Stimulated activated CD4-positive, alpha-beta T cell treated with anti-CD3 and anti-CD28 coated beads, Interleukin-12 subunit alpha, Interleukin-12 subunit beta, amount 100 ng/mL, for 24 hours (primary cell): ENCODE results near the gene P4HA3.
"Not testable (repeated sequence)": the region's sequence is repeated elsewhere in the genome, so short reads cannot be mapped to it uniquely, and the experiment has no call there.

Experiments used
- DNase-seq, 2 experiments: peaks; one replicate each; pipeline ENCODE4 v3.0.0-alpha.2; 2020; ENCODE audit warnings: low read depth in 2 of 2

The P4HA3 gene

DNA sequence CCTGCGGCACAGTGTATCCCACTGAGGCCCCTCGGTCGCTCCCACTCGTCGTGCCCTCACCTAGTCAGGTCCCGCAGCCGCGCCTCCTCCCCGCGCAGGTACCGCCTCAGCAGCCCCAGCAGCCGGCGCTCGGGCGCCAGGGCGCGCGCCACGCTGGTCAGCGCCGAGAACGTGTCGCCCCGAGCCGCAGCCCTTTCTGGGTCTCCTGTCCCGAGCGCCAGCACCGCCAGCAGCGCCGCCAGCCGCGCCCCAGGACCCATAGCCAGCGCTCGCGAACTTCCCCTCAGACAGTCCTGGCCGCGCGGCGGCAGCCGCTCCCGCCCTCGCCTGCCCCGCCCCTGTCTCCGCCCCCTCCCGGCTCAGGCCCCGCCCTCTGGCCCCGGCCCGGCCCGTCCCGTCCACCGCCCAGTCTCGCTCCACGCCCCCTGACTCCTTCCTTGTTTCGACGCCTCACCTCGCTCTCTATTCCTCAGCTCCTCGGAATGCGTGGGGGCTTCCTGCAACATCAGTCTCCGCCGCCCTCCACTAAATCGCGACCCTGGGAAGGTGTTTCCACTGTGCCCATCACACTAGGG is at the start of gene P4HA3:
Gene P4HA3 (minus strand): TSS at position 289 of the 575 bp plus-strand sequence. CDS start 29 bp downstream, at position 260.
- DNase-seq, result peak; percentile 28 to 64

DNA sequence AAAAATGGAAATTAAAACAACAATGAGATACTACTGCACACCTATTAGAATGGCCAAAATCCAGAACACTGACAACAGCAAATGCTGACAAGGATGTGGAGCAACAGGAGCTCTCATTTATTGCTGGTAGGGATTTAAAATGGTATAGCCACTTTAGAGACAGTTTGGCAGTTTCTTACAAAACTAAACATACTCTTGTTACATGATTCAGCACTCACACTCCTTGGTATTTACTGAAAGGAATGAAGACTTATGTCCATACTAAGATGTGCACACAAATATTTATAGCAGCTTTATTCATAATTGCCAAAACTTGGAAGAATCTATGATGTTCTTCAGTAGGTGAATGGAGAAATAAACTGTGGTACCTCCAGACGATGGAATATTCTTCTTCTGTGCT is 46.0 kb upstream of the P4HA3 start:
- DNase-seq, result no peak

DNA sequence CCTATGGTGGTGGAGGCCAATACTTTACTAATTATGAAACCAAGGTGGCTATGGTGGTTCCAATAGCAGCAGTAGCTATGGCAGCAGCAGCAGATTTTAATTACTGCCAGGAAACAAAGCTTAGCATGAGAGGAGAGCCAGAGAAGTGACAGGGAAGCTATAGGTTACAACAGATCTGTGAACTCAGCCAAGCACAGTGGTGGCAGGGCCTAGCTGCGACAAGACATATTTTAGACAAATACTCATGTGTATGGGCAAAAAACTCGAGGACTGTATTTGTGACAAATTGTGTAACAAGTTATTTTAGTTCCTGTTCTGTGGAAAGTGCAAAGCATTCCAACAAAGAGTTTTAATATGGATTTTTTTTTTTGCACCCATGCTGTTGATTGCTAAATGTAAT is 44.2 kb upstream of the P4HA3 start:
- DNase-seq, result no peak

DNA sequence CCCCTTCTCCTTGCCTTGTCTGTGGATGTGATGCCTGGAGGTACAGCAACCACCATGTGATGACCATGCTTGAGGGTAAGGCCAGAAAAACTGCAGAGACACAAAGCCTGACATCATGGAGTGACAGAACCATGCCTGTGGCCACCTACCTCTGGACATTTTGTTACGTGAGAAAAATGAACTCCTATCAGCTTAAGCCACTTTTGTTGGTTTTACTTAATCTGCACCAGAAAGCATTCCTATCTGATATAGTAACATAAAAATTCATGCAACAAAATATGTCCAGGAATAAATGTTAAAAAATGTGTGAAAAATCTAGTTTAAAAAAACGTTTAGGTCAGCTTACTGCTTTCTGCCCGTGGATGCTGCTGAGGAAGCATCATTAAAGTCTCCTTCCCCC is 42.6 kb upstream of the P4HA3 start:
- DNase-seq, result no peak

DNA sequence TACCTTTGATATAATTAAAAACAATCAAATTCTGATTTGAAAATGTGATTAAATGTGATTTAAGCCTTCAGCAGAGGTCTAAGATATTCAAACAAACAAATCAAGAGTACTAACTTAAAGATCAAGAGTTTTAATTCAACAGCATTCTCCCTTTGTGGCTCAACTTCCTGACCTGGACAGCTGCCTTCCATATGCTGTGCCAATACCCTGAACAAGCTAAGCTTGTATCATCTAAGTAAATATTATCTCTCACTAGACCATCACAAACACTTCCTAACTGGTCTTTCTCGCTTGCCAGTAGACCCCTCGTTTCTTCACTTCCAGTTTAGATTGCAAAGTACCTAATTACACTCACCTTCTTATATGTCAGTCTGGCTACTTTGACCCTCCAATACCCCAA is 35.9 kb upstream of the P4HA3 start:
- DNase-seq, result no peak

DNA sequence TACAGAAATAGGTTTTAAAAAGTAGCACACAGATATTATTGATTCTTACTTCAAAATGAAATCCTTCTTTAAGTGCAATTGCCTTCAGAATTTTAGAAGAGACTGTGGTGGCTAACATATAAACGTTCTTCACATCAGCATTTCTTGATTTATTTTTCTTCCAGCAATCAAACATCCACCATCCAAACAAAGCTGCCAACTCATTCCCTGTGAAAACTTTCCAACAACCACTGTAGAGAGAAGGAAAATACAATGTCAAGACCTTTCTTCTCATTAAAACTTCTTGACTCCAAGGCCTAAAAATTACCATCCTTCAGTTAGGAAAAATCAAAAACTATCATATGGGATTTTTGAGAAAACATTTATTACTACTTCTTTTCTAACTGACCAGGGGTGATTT is 34.0 kb upstream of the P4HA3 start:
- DNase-seq, result no peak

DNA sequence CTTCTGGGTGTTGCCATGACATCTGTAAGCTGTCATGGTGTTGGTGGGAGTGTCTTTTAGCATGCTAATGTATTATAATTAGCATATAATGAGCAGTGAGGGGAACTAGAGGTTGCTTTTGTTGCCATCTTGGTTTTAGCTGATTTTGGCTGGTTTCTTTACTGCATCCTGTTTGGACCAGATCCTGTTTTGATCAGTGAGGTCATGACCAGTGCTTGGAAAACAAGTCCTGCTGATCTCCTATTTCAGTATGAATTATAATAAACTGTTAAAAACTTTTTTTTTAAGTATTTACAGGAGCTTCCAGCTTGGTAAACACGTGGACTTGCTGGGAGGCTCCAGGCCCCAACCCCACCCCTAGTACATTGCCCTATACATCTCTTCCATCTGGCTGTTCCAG is 30.5 kb upstream of the P4HA3 start:
- no peak for DNase-seq

DNA sequence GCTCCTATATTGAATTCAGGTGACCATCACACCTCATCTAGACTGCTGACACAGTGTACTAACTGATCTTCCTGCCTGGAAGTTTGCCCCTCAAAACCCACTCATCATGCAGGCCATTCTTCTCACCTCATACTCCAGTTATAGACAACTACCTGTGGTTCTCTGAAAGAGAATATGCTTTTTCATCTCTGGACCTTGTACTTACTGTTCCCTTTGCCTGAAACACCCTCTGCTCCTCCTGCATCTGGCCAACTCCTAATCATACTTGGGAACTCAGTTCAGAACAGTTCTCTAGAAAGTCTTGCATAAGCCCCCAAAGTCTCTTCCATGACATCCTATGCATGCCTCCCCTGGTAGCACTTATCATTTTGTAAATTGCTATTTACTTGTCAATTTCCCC is 28.2 kb upstream of the P4HA3 start:
- no peak for DNase-seq

DNA sequence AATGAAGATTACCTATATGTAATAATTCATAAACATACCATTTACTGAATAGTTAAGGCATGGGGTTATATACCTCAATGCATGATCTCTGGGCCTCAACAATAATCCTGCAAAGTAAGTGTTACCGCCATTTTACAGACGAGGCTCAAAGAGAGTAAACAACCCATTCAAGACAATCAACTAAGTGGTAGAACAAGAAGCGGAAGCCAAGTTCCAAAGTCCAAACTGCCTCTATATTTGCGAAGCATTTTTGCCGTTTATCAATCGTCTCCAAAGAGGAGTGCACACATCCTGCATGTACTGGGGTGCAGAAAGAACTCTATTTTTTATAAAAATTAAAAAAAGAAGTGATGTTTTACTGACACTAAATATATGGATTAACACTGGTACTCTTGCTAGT is 27.5 kb upstream of the P4HA3 start:
- DNase-seq, result no peak

DNA sequence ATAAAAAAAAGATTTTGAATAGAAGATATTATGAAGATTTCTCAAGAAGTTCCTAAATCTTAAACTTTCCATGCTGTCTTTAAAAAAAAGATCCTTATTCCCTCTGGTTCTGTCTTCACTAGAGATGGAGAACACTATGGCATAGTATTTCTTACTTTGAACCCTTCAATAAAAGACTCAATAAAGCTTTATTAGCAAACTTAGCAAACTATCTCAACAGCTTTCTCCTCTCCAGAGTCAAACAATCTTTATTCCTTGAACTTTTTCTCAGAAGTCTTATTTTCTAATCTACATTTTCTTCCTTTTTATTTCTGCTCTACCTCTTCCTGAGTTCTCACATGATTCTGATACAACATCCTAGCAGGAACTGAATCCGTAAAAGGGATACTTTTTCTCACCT is 21.8 kb upstream of the P4HA3 start:
- DNase-seq, result no peak

DNA sequence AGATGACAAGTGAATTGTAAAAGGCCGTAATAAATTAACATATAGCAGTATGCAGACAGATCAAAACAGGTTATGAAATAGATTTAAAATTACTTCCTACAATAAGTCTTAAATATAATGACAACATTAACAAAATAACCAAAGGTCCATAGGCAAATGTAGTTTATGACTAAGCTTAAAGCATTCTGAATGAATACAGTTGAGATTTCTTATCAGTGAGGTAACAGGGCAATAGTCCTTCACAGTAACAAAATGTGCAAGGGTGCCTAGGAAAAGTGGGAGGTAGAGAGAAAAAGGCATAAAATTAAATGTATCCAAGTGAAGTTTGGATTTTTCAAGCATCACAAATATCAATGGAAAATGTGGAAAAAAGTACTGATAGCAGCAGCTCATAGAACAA is 20.9 kb upstream of the P4HA3 start:
- no peak for DNase-seq

DNA sequence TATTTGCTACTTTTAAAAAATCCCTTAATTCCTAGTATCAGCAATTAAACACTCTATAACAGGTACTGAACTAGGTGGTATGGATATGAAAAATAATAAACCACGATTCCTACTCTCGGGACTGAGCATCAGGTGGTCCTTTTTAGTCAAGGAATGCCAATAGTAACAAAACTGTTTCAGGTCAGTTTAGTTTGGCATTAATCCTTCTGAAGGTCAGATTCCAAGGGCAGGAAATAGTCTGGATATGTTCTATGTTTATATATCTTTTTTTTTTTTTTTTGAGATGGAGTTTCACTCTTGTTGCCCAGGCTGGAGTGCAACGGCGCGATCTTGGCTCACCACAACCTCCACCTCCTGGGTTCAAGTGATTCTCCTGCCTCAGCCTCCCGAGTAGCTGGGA is 19.6 kb upstream of the P4HA3 start:
- not testable (repeated sequence) for DNase-seq

DNA sequence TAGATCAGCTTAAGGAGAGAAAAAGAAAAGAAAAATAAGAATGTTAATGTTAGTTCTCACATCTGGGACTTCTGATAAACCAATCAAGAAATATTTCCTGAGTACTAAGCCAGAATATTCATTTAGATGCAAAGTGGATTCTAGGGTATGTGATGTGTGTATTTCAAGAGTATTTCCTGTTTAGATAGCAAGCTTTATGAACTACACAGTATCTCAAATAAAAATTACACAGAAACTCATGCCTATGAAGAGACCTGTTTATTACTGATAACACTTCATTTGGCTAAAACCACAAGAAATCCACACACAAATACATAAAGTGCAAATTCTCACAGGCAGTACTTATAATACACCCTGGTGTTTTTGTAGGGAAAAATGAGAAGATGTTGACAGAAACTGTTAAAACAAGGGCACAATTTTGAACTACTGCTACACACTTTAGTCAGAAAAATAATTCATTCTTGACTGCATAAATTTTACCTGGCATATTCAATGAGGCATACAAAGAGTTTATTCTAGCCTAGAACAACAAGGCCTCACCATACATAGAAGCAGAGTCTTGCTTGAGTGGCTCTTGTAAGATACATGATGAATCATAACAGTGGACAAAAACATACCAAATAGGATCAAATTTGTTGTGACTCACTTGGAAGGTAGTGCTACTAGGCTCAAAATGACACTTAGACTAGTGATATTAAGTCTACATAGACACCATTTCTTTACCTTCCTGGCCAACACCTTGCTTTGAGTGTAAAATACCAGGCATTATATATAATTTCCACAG is 18.8 kb upstream of the P4HA3 start:
- no peak for DNase-seq

DNA sequence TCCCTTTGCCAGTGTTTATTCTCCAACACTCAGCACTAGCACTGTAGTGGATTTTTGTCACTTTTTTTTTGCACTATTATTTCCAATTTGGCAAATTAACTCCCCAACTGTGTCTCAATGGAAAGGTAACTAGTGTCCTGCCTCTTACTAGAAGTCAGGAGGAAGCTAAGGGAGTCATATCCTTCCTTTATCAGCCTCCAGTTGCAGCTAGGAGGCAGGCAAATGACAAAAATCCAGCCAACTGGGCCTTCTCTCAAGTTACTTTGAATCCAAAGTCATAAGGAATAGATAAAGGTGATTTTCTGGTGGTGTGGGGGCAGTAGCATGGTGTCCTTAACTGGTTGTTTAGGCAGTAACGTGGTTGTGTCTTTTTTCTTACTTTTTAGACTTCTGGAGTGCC is 15.6 kb upstream of the P4HA3 start:
- no peak for DNase-seq

DNA sequence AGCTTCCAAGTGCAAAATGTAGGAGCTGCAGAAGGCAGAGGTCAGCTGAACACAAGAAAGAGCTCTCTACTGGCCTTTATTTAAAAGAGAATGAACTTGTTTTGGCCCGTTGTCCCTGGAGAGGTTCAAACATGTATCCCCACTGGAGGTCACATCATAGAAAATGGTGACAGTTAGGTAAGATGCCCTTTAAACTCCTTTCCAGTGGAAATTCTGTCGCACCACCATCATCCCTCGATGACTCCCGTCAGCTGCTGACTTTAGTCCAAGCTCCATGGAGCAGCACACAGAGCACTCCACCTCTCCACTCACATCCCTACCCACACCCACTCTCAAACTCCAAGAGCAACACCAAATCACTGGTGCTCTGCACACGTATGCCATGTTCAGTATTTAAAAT is 15.2 kb upstream of the P4HA3 start:
- no peak for DNase-seq

DNA sequence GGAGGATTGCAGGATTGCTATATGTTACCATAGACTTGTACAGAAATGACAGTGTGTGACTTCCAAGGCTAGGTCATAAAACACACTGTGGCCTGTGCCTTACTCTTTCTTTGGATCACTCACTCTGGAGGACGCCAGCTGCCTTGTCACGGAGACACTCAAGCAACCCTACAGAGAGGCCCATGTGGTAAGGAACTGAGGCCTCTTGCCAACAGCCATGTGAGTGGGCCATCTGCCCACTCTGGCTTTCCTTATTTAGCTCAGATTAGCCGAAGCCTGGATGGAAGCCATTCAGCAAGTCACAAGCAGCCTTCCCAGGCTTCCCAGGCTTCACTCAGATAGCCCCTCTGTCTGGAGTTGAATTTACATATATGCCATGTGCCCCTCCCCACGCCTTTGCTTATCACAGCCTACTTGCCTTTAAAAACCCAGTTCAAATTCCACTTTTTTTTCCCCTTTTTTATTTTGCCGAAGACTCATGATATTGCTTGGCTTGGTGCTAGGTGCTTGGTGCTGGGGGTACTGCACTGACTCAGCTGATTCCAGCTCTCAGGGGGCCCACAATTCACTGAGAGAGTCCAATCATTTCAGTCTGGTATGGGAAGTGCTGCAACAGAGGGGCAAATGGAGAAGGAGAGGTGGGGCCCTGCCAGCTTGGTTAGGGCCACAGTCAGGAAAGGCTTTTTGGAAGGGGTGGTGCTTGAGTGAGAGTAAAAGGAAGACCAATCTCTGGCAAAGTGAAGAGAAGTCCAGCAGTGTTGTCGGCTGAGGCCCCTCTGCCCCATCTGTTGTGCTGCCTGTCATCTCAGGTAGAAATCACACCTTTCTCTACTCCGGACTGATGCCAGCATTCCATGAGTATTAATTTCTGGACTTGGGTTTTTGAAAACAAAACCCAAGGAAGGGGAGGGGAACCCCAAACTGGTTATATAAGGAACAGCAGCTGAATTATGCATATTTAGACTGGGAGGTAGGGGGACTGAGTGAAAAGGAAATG is 14.5 kb upstream of the P4HA3 start:
- no peak for DNase-seq

DNA sequence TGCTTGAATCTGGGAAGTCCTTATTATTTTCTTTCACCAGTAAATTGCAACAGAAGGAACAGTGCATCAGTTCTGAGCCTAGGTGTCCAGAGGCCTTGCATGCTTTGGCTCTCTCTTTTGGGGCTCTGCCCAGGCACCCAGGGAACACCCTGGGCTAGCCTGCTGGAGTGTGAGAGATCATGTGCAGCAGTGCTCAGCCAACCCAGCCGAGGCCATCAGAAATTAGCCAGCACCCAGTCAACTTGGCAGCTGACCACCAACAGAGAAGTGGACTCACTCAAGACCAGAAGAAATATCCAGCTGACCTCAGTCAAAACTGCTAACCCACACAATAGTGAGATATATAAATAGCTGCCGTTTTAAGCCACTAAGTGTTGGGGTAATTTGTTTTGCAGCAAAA is 11.2 kb upstream of the P4HA3 start:
- no peak for DNase-seq

DNA sequence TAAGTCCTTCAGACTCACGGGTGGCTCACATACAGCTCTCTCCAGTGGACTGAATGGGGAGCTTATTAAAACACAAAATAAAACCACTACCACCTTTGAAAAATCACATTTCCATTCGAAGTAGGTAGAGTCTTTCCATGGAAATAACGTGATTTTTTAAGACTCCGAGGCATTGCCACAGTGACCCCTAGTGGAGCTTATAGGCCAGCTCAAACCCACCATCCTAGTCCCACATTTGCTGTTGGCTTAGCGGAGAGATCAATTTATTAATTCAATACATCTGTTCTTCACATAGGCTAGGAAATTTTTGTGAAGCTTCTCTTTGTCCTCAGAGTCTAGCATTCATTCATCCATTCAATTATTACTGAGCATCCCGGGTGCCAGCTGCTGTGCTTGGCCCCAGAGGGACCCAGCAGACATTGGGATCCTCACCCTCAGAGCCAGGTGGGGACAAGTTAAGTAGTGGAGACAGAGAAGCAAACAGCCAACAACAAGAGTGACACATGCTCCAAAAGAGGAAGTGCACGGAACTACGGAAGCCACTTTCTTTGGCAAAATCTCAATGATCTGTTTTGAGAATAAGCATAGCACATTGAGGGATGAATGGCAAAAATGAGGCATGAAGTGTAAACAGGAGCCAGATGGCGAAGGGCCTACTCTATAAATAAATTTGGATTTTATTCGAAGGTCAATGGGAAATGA is 10.2 kb upstream of the P4HA3 start:
- DNase-seq, result peak in 1 of 2 experiments; percentile 19

DNA sequence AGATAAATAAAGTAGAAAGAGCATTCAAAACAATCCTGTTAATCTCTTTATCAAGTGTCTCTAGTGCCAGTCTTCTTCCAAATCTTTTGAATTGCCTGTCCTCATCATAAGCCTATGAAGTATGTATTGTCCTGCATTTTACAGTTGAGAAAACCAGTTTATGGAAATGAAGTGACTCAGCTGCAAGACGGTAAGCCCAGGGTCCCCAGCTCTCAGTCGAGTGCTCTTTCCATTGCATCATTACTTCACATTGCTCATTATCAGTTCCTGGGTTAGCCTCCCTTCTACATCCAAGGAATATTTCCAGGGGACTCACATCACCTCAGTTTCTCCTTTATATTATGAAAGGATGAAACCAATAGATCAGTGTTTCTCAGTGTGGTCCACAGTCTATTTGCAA is 9.1 kb upstream of the P4HA3 start:
- DNase-seq, result no peak

DNA sequence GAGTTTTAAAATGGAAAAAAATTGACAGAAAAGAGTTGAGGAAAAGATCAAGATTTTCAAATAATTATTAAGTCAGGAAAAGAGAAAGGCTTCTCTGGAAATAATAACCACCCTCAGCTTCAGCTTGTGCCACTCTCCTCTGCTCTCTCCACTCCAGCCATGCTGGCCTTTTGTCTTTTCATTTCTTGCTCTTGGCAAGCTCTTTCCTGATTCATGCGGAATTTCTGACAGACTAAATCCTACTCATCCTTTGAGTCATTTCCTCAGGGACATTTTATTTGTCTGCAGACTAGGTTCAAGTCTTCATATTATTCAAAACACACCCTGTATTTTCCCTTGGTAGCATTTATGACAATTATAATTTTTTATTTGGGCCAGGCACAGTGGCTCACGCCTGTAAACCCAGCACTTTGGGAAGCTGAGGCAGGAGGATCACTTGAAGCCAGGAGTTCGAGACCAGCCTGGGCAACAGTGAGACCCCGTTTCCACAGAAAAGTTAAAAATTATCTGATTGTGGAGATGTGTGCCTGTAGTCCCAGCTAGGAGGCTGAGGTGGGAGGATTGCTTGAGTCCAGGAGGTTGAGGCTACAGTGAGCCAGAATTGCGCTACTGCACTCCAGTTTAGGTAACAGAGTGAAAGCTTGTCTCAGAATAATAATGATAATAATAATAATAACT is 7.8 kb upstream of the P4HA3 start:
- DNase-seq, result no peak

DNA sequence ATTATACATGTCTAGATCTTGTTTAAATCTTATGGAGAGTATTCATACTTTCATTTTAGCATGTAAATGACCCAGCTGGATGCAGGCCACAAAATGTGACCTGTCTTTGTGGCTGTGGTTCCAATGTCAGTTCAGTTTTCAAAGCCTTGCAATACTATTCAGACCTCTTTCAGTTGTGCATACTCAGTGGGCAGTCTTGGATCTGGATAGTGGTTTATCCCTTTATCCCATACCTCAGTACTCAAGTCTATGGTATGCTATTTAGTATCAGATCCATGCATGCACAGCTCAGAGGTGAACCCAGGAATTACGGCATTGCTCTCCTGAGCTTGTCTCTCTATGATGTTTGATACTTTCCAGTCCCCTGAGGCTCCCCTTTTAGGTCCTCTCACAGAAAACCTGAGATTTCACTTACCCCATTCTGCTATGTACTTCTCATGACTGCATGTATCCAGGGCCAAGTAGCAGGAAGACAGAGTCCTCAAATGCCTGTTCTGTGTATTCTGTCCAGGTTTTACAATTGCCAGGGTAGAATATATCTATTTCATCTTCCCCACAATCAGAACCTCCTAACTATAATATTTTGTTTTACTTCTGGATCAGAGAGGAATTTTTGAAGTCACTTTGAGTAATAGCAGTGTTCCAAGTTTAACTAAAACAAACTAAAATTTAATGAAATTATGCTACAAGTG is 6.9 kb upstream of the P4HA3 start:
- no peak for DNase-seq
